ENCODE data around the gene ITGBL1. TPM values are rescaled to one million over a fixed set of nuclear protein-coding genes. Genes with fewer than 3 reads are reported as not detected.

The ITGBL1 gene
- total RNA-seq, 1 experiment from 2014 or later = not detected

DNA sequence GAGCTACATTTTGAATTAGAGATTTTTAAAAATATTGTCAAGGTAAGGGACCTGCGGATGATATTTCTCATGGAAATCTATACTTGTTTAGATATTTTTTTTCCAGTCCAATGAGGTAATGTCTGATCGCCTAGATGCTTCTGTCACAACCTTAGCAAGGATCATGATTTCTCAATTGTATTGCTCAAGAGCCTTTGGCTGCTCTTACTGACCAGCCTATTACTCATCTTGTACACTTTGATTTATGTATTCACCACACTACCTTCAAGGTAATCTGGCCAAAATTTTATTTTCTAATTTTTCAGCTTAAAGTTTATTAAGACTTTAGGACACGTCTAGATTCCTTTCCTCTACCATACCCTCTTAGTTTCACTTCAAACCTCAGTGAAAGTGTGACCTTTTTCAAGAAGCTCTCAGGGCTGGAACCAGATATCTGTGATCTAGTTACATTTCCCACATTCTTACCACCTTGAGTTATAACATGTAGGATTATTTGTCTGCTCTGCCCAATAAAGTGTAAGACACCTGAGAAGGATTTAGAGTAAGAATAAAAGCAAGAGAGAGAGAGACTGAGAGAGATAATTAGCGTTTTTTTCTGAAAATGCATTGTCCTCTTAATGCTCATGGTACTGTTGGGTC, 197.1 kb downstream of the ITGBL1 start:
- Mint-ChIP-seq H3K36me3 (ENCODE audit: insufficient read depth, unreplicated experiment) (no peaks in the 10 kb centered on the region), H3K4me3 (ENCODE audit: unreplicated experiment) (no peak overlapping the region), H3K27me3 (ENCODE audit: insufficient read depth, unreplicated experiment) (no peaks in the 10 kb centered on the region), H3K4me1 (ENCODE audit: low read depth, unreplicated experiment) (no peaks in the 10 kb centered on the region), H3K27ac (ENCODE audit: unreplicated experiment) (no peak overlapping the region), H3K9me3 (ENCODE audit: unreplicated experiment) (no peaks in the 10 kb centered on the region)
- no TSS peak for BruUV-seq (replicated peaks)
- no peaks in the 10 kb centered on the region for H3K9me3 ChIP-seq
- no peak for DNase-seq
- intact Hi-C loops (cut with micrococcal nuclease; ENCODE audit: unreplicated experiment) = no loop called here
- H3K27me3 ChIP-seq (replicated peaks; ENCODE audit: control insufficient read depth, insufficient read depth, low read length) = no peaks in the 10 kb centered on the region
- no peaks in the 10 kb centered on the region for H3K36me3 ChIP-seq (ENCODE audit: control insufficient read depth, insufficient read depth, low read length)
- no peaks in the 10 kb centered on the region for H3K4me1 ChIP-seq
- ChIA-PET POLR2A (no interaction called here), CTCF (no interaction called here)
- H3K4me3 ChIP-seq (ENCODE audit: low read depth, low read length) = no peak overlapping the region
- TF ChIP-seq, protein P1, sequence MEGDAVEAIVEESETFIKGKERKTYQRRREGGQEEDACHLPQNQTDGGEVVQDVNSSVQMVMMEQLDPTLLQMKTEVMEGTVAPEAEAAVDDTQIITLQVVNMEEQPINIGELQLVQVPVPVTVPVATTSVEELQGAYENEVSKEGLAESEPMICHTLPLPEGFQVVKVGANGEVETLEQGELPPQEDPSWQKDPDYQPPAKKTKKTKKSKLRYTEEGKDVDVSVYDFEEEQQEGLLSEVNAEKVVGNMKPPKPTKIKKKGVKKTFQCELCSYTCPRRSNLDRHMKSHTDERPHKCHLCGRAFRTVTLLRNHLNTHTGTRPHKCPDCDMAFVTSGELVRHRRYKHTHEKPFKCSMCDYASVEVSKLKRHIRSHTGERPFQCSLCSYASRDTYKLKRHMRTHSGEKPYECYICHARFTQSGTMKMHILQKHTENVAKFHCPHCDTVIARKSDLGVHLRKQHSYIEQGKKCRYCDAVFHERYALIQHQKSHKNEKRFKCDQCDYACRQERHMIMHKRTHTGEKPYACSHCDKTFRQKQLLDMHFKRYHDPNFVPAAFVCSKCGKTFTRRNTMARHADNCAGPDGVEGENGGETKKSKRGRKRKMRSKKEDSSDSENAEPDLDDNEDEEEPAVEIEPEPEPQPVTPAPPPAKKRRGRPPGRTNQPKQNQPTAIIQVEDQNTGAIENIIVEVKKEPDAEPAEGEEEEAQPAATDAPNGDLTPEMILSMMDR (IDR thresholded peaks at IDR 0.05; ENCODE audit: insufficient read depth in 1 of 2, low read depth in 1 of 2, low read length in 1 of 2, severe bottlenecking in 1 of 2, unreplicated experiment in 1 of 2) = no peak

DNA sequence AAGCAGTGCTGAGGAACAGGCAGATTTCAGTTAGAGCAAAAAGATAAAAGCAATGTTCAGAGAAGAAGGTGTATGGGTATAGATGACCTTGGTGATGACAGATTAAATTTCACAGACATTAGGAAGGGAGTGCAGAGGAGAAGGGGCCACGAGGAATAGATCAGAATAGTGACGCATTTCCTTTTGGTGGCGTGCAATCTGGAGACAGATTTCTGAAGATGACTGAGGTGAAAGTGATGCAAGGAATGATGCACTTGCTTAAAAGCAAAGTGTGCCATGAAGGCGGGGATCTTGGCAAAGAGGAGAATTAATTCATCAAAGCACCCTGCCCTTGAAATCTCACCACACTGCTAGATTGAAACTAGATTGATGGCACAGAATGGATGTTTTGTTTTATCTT, 202.4 kb downstream of the ITGBL1 start:
- ChIA-PET CTCF (no interaction called here), POLR2A (no interaction called here)
- no TSS peak for BruUV-seq (replicated peaks)
- no peaks in the 10 kb centered on the region for H3K27me3 Mint-ChIP-seq (ENCODE audit: insufficient read depth, unreplicated experiment)
- no peaks in the 10 kb centered on the region for H3K36me3 ChIP-seq (ENCODE audit: control insufficient read depth, insufficient read depth, low read length)
- intact Hi-C loops (cut with micrococcal nuclease; ENCODE audit: unreplicated experiment) = no loop called here
- H3K4me3 ChIP-seq (ENCODE audit: low read depth, low read length) = no peak overlapping the region
- H3K4me1 Mint-ChIP-seq (ENCODE audit: low read depth, unreplicated experiment) = no peaks in the 10 kb centered on the region
- no peaks in the 10 kb centered on the region for H3K9me3 ChIP-seq
- no peak overlapping the region for H3K4me3 Mint-ChIP-seq (ENCODE audit: unreplicated experiment)
- H3K9me3 Mint-ChIP-seq (ENCODE audit: unreplicated experiment) = no peaks in the 10 kb centered on the region
- no peak for DNase-seq
- no peaks in the 10 kb centered on the region for H3K36me3 Mint-ChIP-seq (ENCODE audit: insufficient read depth, unreplicated experiment)
- no peak overlapping the region for H3K27ac Mint-ChIP-seq (ENCODE audit: unreplicated experiment)
- TF ChIP-seq, protein P1 (IDR thresholded peaks at IDR 0.05; ENCODE audit: insufficient read depth in 1 of 2, low read depth in 1 of 2, low read length in 1 of 2, severe bottlenecking in 1 of 2, unreplicated experiment in 1 of 2) = no peak
- H3K4me1 ChIP-seq = no peaks in the 10 kb centered on the region
- H3K27me3 ChIP-seq (replicated peaks; ENCODE audit: control insufficient read depth, insufficient read depth, low read length) = no peaks in the 10 kb centered on the region

DNA sequence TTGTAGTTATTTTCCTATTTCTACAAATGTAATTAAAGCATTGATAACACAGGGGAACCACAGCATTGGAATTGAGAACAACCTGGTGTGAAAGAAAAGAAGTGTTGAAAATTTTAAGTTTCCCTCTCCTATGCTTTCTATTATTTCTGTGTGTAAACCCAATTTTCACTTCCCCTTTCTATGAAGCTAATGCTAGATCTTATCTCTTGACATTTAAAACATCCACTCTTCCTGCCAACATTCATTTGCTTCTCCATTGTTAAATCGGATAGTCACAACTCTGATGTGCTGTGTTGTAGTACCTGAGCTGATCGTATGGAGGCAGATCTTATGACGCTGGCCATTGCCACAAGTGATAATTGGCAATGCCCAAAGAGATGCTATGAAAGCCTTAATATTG, 203.0 kb downstream of the ITGBL1 start:
- no peaks in the 10 kb centered on the region for H3K36me3 Mint-ChIP-seq (ENCODE audit: insufficient read depth, unreplicated experiment)
- H3K4me1 Mint-ChIP-seq (ENCODE audit: low read depth, unreplicated experiment) = no peaks in the 10 kb centered on the region
- H3K9me3 Mint-ChIP-seq (ENCODE audit: unreplicated experiment) = no peaks in the 10 kb centered on the region
- Histone ChIP-seq H3K4me1 (no peaks in the 10 kb centered on the region), H3K36me3 (ENCODE audit: control insufficient read depth, insufficient read depth, low read length) (no peaks in the 10 kb centered on the region), H3K27me3 (replicated peaks; ENCODE audit: control insufficient read depth, insufficient read depth, low read length) (no peaks in the 10 kb centered on the region), H3K9me3 (no peaks in the 10 kb centered on the region), H3K4me3 (ENCODE audit: low read depth, low read length) (no peak overlapping the region)
- no peak overlapping the region for H3K4me3 Mint-ChIP-seq (ENCODE audit: unreplicated experiment)
- POLR2A ChIA-PET = no interaction called here
- BruUV-seq (replicated peaks) = no TSS peak
- H3K27ac Mint-ChIP-seq (ENCODE audit: unreplicated experiment) = no peak overlapping the region
- no peaks in the 10 kb centered on the region for H3K27me3 Mint-ChIP-seq (ENCODE audit: insufficient read depth, unreplicated experiment)
- intact Hi-C loops (cut with micrococcal nuclease; ENCODE audit: unreplicated experiment) = no loop called here
- no peak for DNase-seq
- CTCF ChIA-PET = no interaction called here
- TF ChIP-seq, protein P1 (IDR thresholded peaks at IDR 0.05; ENCODE audit: insufficient read depth in 1 of 2, low read depth in 1 of 2, low read length in 1 of 2, severe bottlenecking in 1 of 2, unreplicated experiment in 1 of 2) = no peak

All from Caco-2 (cell line).